PFSK-1 (cell line): Measurements from ENCODE around the gene TPP1.

ENCODE experiments used
- REST ChIP-seq, 2 experiments: IDR thresholded peaks; 2 replicates each; pipeline versions ENCODE4 v1.6.1 to v1.8.0; 2011 to 2012; ENCODE audit warnings: low read depth in 2 of 2, low read length in 2 of 2, control low read depth in 1 of 2, inconsistent platforms in 1 of 2, mild to moderate bottlenecking in 1 of 2, moderate library complexity in 1 of 2; ENCODE audit not compliant: insufficient read depth in 1 of 2
- TAF1 ChIP-seq: IDR thresholded peaks from 2 replicates; pipeline ENCODE4 v1.6.1; 2012; ENCODE audit warnings: low read length, control low read depth, borderline replicate concordance; ENCODE audit not compliant: insufficient read depth

GRCh38 chr11:6596239-6596877 is 22.9 kb downstream of the TPP1 start:
- TF ChIP-seq REST (IDR thresholded peaks at IDR 0.05; ENCODE audit: insufficient read depth in 1 of 2, low read depth in 2 of 2, low read length in 2 of 2) (no peak), TAF1 (no peak)
